AG04449 (cell line): ENCODE results near the gene CIART.

Experiments used
- CTCF ChIA-PET: fragments of 350-600 bp; formaldehyde crosslinking; extraction: SDS; loops from one replicate; lab custom pipeline; 2021; ENCODE audit warnings: antibody characterized with exemption; lab: Yijun Ruan, JAX
- POLR2A ChIA-PET: fragments of 400-600, 350-600 bp; formaldehyde crosslinking; extraction: SDS; loops from one replicate; lab custom pipeline; 2020; ENCODE audit warnings: antibody characterized with exemption, inconsistent platforms; lab: Yijun Ruan, JAX
- DNase-seq: peaks from one replicate; pipeline ENCODE4 v3.0.0-alpha.2; 2010; ENCODE audit warnings: low read depth, low spot score
- H3K4me3 ChIP-seq: 2 replicates; pipeline ENCODE4 v1.5.1; 2011; ENCODE audit warnings: low read depth, mild to moderate bottlenecking, control low read depth, low read length
- CTCF ChIP-seq: IDR thresholded peaks from one replicate; pipeline ENCODE4 v1.5.1; 2011; ENCODE audit warnings: mild to moderate bottlenecking, moderate library complexity, low read length, control low read depth, inconsistent platforms; ENCODE audit not compliant: insufficient read depth; ENCODE audit errors: missing control alignments

Gene CIART

GRCh38 chr1:150268340-150268704 lies 14.0 kb upstream of the CIART start:
- CTCF ChIA-PET: interaction anchor here (1.0 to 22.1 kb wide), 3 partner anchors 12 to 13 kb away, joined by 4 to 623 read pairs (median 84); partner anchors contain the start of genes CA14 and CIART

GRCh38 chr1:150268705-150269403 lies 13.5 kb upstream of the CIART start, which contains the start of gene APH1A:
TSS of gene APH1A (minus strand) at chr1:150269016. CDS start at chr1:150268810, 206 bp downstream.
- no peak for TF ChIP-seq CTCF
- peak; percentile 82 for DNase-seq
- POLR2A ChIA-PET: interaction anchor here (0.6 to 1.3 kb wide), 4 partner anchors 11 to 311 kb away, joined by 3 to 5 read pairs (median 4); partner anchors contain the start of genes CA14 and MCL1
- CTCF ChIA-PET: interaction anchor here (5.2 to 22.1 kb wide), 2 partner anchors 12 to 13 kb away, joined by 84 to 623 read pairs; partner anchors contain the start of genes CA14 and CIART
- peak within 1 kb of the TSS; percentile 91 for H3K4me3 ChIP-seq

More at GRCh38 chr1:150268340-150268704, 14.0 kb upstream of the CIART start:
- POLR2A ChIA-PET: interaction anchor here (1.2 to 1.3 kb wide), 2 partner anchors 12 to 311 kb away, joined by 3 to 5 read pairs; partner anchors contain the start of gene MCL1
- no peak for TF ChIP-seq CTCF
- peak overlapping the region; percentile 91 for H3K4me3 ChIP-seq
- no peak for DNase-seq

- peak overlapping the region; percentile 91 for H3K4me3 ChIP-seq
- CTCF ChIA-PET: interaction anchor here (5.2 to 22.1 kb wide), 2 partner anchors 12 to 13 kb away, joined by 84 to 623 read pairs; partner anchors contain the start of genes CA14 and CIART
- DNase-seq: no peak
- POLR2A ChIA-PET: interaction anchor here (0.6 to 1.3 kb wide), 4 partner anchors 12 to 310 kb away, joined by 3 to 5 read pairs (median 4); partner anchors contain the start of genes CA14 and MCL1
- no peak for TF ChIP-seq CTCF
Observed at GRCh38 chr1:150269451-150269850, 12.9 kb upstream of the CIART start.

- DNase-seq: no peak
- no peak overlapping the region for H3K4me3 ChIP-seq
- ChIA-PET CTCF (interaction anchor here (5.2 to 22.1 kb wide), 2 partner anchors 10 to 15 kb away, joined by 84 to 623 read pairs; partner anchors contain the start of genes CA14 and CIART), POLR2A (interaction anchor here (2.4 kb wide), 1 partner anchor 15 kb away, joined by 9 read pairs; the partner anchor contains the start of gene CA14)
- TF ChIP-seq CTCF: no peak
Observed at GRCh38 chr1:150271291-150271959, 10.9 kb upstream of the CIART start.

- peak overlapping the region; percentile 58 for H3K4me3 ChIP-seq
- DNase-seq: no peak
- no peak for TF ChIP-seq CTCF
- POLR2A ChIA-PET: interaction anchor here (1.7 to 2.4 kb wide), 2 partner anchors 8 to 16 kb away, joined by 6 to 9 read pairs; partner anchors contain the start of gene CA14
- CTCF ChIA-PET: interaction anchor here (0.6 to 22.1 kb wide), 7 partner anchors 8 to 733 kb away, joined by 3 to 623 read pairs (median 3); partner anchors contain the start of genes CA14, CIART and MINDY1
Observed at GRCh38 chr1:150273311-150273710, 9.0 kb upstream of the CIART start.
